HG02763 (cell line): ENCODE data around the gene NFS1.
"Not testable (repeated sequence)": the region's sequence is repeated elsewhere in the genome, so short reads cannot be mapped to it uniquely, and the experiment has no call there.

Source experiments
- ATAC-seq: cut with Tn5 transposase; IDR thresholded peaks from one replicate; pipeline ENCODE4 v1.9.1; 2021; ENCODE audit warnings: mild to moderate bottlenecking, moderate library complexity; ENCODE audit not compliant: unreplicated experiment

Gene NFS1

DNA sequence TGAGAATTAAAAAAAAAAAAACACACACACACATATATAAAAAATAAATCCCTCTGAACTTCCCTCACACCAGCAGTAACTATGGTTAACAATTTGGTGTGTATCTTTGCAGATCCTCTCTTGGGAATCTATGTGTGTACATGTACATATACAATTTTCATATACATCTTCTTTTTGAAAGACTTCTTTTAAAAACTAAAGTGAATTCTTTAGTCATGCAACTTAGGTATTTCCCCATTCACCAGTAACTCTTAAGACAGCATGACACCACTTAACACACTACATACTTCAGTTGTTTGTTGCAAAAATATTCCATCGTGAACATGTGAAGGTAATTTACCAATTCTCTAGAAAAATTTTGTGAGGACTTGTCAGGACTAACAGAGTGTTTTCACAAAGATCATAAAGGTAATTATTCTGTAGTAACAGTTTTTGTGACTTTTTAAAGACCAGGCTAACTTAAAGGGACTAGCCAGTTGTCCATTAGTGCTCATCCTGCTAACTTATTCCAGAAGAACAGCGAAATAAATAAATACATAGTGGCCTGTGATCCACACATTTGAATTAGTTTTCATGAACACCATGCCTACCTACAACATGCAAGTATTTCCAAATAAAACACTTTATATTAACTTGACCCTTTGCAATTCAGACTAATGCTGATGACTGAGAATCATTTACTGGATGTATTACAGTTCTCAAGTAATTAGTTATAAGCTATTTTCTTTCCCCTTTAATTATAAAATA is 30.9 kb upstream of the NFS1 start:
- no peak for ATAC-seq

DNA sequence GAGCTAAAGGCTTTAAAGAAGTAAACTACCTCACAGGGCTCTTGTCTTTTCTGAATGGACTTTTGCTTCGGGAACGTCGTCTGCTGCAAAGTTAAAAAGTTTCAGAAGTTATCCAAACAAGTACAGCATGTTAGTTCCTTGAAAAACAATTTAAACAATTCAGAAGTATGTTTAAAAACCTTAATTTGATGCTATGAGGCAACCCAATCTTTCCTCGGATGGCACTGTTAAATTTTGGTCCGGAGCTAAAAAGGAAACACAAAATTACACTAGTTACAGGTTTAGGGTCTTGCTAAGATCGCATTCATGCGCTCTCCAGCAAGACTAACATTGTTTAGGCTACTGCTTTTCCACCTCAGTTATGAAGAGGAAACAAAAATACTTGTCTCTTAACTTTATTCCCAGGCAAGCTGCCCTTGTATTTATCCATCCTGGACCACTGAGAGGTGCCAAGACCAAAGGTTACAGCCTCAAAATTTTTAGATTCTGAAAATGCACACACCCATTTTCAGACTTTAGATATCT is 30.2 kb upstream of the NFS1 start:
- ATAC-seq = no peak

DNA sequence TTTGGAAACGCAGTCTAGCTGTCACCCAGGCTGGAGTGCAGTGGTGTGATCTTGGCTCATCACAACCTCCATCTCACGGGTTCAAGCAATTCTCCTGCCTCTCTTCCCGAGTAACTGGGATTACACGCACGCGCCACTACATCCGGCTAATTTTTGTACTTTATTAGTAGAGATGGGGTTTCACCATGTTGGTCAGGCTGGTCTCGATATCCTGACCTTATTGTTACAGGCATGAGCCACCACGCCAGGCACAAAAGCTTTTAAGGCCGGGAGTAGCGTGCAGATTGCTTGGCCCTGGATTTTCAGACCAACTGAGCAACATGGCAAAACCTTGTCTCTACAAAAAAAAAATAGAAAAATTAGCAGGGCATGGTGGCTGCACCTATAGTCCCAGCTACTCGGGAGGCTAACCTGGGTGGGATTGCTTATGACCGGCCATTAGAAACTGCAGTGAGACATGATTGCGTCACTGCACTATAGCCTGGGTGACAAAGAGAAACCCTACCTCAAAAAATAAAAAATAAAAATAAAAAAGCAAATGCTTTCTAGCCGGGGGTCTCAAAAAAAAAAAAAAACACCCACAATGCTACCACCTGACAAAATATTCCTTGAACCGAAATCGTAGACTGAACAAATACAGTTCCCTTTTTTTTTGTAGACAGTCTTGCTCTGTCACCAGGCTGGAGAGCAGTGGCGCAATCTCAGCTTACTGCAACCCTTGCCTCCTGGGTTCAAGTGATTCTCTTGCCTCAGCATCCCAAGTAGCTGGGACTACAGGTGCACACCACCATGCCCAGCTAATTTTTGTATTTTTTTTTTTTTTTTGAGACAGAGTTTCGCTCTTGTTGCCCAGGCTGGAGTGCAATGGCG is 27.9 kb upstream of the NFS1 start:
- ATAC-seq = no peak

DNA sequence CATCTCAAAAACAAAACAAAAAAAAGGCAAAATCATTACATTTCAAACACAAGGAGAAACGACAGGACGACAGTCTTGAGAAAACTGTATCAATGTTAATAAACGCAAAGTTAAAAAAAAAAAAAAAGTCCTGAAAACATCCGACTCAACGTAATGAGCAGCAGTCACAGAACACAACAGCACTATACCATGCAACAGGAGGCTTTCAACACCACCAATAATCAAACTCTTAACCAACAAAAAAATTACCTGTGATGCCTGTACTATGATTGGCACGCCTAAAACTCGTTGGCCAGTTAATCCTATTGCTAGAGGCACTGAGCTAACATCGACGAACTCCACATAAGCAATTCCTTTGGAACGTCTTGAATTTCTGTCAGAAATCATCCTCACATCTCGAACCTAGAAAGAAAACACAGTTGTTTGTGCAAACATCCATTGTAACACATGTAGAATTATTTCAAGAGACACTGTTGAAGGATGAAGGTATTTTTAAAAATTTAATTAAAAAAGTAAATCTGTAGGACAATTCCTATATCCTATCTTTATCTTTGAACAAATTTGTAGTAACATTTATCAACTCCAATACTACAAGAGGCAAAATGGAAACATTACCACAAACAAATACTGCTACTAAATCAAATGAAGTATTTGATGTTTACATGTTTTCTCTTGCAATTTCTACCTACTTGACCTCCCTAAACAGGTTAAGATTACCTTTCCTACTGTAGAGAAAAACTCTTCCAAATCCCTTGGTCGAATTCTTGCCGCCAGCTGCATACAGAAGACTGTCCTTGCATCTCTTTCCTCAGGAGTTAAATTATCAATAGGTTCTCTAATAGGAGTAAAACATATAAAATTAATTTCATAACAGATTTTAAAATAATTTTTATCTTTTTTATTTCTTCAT is 25.4 kb upstream of the NFS1 start:
- no peak for ATAC-seq

DNA sequence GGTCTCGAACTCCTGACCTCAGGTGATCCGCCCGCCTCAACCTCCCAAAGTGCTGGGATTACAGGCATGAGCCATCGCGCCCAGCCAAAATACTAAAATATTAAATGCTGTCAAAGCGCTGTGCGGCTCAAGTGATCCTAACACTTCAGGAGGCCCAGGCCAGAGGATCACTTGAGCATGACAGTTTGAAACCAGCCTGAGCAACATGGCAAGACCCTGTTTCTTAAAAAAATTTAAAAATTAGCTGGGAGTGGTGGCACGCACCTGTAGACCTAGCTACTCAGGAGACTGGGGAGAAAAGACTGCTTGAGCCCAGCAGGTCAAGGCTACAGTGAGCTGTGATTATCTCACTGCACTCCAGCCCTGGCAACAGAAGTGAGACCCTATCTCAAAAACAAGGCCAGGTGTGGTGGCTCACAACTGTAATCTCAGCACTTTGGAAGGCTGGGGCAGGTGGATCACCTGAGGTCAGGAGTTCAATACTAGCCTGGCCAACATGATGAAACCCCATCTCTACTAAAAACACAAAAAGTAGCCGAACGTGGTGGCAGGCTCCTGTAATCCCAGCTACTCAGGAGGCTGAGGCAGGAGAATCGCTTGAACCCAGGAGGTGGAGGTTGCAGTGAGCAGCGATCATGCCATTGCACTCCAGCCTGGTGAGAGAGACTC is 24.6 kb upstream of the NFS1 start:
- ATAC-seq = not testable (repeated sequence)

DNA sequence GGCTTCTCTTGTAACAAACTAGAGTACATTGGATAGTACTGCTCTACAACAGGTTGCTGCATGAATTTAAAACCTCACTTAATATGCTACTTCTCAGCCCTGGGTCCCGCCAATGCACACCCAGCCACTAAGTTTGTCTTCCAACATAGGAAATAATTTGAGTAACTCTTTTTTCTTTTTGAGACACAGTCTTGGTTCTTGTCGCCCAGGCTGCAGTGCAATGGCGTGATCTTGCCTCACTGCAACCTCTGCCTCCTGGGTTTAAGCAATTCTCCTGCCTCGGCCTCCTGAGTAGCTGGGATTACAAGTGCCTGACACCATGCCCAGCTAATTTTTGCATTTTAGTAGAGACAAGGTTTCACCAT is 24.1 kb upstream of the NFS1 start:
- ATAC-seq = not testable (repeated sequence)

DNA sequence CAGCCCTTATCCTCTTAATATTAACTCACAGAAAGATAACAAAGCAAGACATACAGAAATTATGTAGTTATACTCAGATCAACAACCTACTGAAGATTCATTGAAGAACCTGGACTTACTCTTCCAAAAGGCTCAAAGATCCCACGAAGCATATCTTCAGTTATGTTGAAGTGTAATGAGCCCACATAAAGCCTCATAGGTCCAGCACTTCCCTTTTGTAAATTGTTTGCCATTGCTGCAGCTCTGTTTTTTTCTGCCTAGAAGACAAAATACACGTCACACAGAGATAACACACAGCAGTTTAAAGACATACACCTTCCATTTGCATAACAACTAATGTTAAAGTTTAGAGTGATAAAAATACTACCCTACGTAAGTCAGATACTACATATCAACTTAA is 22.5 kb upstream of the NFS1 start:
- no peak for ATAC-seq

DNA sequence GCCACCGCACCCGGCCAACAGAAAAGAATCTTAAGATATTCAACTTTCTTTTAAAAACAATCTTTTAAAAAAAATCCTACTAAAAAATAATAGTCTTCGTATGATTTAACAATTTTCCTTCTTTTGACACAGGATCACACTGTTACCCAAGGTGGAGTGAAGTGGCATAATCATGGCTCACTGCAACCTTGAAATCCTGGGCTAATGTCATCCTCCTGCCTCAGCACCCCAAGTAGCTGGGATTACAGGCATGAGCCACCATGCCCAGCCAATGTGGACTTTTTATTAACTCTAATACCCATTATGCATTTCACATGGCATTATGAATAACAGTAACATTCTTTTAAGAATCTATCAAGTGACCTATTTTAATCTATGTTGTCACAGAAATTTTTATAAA is 22.1 kb upstream of the NFS1 start:
- no peak for ATAC-seq

DNA sequence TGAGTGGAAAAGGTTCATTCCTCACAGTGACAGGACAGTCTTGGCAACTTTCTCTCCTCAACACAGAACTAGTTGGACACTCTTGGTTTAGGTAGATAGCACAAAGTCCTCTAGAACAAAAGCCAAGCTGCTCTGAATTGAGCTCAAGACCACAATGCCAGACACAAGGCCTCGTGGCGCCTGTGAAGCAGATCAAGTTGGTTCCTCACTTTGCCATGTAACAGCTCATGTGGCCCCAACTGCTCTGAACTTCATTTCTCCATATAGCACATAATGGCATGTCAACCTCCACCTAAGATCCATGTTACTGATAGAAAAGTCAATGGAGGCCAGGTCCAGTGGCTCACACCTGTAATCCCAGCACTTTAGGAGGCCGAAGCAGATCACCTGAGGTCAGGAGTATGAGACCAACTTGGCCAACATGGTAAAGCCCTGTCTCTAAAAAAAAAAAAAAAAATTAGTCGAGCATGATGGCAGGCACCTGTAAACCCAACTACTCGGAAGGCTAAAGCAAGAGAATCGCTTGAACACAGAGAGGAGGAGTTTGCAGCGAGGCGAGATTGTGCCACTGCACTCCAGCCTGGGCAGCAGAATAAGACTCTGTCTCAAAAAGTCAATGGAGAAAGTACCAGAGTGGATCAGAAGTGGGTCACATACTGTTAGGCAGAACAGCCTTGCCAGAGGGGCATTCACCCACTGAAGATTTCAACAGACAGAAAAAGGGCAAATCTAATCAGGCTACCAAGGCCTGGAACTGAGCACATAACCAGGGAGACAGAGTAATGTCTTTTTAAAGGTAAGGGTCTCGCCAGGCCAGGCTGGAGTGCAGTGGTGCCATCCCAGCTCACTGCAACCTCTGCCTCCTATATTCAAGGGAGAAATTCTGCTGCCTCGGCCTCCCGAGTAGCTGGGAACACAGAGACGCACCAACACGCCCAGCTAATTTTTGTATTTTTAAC is 21.3 kb upstream of the NFS1 start:
- ATAC-seq = no peak

DNA sequence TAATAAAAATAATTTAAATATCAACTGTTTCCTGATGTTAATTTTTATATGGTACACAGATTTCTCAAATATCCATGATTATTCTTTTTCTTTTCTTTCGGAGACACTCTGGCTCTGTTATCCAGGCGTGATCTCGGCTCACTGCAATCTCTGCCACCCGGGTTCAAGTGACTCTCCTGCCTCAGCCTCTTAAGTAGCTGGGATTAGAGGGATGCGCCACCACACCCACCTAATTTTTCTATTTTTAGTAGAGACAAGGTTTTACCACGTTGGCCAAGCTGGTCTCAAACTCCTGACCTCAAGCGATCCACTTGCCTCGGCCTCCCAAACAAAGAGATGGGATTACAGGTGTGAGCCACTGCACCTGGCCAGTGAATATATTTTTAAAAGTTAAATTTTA is 20.6 kb upstream of the NFS1 start:
- no peak for ATAC-seq

DNA sequence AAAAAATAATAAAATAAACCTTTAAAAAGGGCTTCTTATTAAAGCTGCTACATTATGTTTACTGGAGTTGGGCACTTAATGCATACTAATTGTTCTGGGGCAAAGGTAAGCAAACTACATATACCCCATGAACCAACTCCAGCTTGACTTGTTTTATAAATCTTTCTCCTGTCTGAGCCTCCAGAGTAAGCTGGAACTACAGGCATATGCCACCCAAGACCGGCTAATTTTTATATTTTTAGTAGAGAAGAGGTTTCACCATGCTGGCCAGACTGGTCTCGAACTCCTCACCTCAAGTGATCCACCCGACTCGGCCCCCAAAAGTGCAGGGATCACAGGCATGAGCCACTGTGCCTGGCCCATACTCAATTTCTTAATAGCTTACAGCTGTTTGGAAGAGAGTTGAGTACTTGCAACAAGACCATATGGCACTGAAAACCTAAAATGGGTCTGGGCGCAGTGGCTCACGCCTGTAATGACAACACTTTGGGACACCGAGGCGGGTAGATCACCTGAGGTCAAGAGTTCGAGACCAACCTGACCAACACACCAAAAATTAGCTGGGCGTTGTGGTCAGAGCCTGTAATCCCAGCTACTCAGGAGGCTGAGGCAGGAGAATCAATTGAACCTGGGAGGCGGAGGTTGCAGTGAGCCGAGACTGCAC is 20.0 kb upstream of the NFS1 start:
- no peak for ATAC-seq

DNA sequence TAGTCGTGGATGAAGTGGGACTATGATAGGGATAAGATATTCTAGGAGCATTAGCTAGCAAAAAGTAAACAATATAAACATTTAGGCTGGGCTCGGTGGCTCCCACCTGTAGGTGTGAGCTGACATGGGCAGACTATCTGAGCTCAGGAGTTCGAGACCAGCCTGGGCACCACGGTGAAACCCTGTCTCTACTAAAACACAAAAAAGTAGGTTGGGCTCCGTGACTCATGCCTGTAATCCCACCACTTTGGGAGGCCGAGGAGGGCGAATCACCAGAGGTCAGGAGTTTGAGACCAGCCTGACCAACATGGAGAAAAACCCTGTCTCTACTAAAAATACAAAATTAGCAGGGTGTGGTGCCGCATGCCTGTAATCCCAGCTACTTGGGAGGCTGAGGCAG is 19.2 kb upstream of the NFS1 start:
- ATAC-seq = not testable (repeated sequence)

DNA sequence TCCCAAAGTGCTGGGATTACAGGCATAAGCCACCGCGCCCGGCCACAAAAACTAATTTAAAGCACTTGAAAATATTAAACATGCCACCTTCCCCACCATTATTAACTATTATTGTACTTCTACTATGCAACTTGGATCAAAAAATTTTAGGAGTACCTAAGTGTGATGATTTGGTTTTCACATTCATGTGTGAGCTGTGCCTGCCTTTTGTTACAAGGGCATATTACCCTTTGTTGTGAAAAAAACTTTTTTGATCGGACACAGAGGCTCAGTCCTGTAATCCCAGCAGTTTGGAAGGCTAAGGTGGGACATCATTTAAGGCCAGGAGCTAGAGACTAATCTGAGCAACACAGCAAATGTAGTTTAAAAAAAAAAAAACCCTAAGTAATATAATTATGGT is 17.2 kb upstream of the NFS1 start:
- no peak for ATAC-seq

DNA sequence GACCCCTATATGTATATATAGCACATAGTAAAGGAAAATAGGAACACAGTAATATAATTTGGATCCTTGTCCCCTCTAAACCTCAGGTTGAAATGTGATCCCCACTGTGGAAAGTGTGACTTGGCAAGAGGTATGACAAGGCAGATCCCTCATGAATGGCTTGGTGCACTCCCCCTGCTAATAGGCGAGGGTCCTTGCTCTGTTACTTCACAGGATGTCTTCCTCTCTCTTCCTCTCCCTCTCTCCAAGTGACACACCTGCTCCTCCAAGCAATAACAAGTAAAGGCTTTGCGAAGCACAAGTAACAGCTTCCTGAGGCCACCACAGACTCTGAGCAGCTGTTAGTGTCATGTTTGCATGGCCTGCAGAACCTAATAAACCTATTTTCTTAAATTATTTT is 16.5 kb upstream of the NFS1 start:
- no peak for ATAC-seq

DNA sequence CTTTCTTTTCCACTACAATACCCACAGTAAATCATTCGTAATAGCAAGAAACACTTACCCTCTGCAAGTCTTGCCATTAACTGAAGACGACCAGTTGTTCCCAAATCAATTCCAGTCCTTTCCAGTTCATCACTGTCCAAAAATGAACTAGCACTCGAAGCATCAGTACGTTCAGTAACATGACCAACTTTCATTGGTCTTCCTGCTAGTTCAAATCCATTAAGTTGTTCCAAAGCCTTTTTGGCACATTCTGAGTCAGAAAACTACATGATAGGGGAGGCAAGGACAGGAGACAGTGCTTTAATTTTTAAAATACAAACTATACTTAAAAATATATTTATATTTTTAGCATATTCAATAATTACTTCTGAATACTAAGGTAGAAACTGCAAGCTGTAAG is 15.0 kb upstream of the NFS1 start:
- ATAC-seq = no peak

DNA sequence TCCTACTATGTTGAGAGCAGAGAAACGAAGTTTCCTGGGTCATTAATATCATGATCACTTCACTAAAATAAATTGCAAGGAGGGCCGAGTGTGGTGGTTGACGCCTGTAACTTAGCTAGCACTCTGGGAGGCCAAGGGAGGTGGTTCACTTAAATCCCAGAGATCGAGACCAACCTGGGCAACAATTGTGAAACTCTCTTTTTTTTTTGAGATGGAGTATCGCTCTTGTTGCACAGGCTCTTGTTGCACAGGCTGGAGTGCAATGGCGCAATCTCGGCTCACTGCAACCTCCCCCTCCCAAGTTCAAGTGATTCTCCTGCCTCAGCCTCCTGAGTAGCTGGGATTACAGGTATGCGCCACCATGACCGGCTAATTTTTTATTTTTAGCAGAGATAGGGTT is 14.0 kb upstream of the NFS1 start:
- ATAC-seq = not testable (repeated sequence)

DNA sequence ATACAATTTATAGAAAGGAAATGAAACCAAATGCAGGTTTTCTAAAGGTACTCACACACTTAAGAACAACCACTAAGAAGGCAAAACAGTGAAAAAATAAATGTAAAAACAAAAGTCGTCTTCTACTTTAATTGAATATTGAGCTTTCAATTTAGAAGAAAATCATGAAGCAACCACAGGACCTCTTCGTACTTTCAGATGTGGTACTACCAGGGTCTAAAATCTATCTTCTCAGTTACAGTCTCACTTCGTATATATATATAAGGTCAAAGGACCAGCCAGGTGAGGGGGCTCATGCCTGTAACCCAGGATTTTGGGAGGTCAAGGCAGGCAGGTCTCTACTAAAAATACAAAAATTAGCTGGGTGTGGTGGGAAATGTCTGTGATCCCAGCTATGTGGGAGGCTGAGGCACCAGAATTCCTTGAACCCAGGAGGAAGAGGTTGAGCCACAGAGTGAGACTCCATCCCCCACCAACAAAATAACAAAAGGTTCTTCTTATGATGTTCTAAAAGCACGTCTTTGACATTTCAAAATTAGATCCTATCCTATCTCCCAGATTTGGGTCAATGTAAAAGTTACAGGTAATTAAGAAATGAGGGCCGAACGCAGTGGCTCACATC is 12.5 kb upstream of the NFS1 start:
- no peak for ATAC-seq

DNA sequence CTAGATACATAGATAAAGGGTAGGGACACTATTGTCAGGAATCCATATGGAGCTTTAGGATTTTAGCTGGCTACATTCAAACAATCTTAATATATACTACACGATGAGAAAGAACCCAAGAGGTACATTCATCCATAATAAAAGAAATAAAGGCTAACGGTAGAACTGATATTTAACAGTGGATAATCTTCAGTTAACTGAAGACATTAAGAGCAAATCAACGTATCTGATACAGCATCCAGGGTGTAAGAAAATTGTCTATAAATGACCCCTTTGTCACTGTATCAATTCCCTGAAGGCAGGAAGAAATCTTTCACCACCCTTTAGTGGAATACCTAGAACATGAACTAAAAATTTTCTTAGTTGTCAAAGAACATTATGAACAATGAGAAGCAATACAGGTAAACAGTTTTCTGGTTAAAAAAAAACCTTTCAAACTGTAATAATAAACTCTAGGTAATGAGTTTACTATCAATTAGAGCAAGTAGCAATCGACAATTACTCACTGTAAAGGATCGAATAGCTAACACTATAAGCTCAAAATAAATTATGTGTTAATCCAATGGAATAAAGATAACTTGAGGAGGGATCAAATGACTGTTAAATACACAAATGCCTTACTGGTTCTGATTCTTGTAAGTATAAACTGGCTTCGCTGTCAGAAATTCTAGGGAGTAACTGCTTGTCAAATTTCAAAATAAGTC is 11.9 kb upstream of the NFS1 start:
- ATAC-seq = no peak
